Measurements from ENCODE around the gene SLC22A17.

GRCh38 chr14:23380976-23381375 lies 28.3 kb upstream of the SLC22A17 start:
- TF ChIP-seq POLR2A (IDR thresholded peaks at IDR 0.05; ENCODE audit: low read depth, low read length), result no peak
- no peak for TF ChIP-seq SREBF2 (IDR thresholded peaks at IDR 0.05; ENCODE audit: low read length)
- no peak for TF ChIP-seq CTCF (IDR thresholded peaks at IDR 0.05 in 2 of 3, conservative IDR thresholded peaks at IDR 0.05 in 1 of 3; ENCODE audit: control insufficient read depth in 2 of 3, extremely low read depth in 1 of 3, insufficient read depth in 1 of 3, low read depth in 3 of 3, low read length in 3 of 3)
- no peak for TF ChIP-seq PML (IDR thresholded peaks at IDR 0.05; ENCODE audit: low read length)
- TF ChIP-seq NR2C2 (IDR thresholded peaks at IDR 0.05; ENCODE audit: borderline replicate concordance, control insufficient read depth, insufficient read length, low read depth), result no peak
- TF ChIP-seq RELB (IDR thresholded peaks at IDR 0.05; ENCODE audit: low read depth), result no peak
- TF ChIP-seq ZNF687 (IDR thresholded peaks at IDR 0.05), result no peak
- TF ChIP-seq EZH2 (IDR thresholded peaks at IDR 0.05; ENCODE audit: borderline replicate concordance, control insufficient read depth, low read depth, low read length), result no peak
- TF ChIP-seq MAX (IDR thresholded peaks at IDR 0.05; ENCODE audit: low read depth, low read length), result no peak
- no peak for TF ChIP-seq ZBTB11 (CRISPR knock-in tag; IDR thresholded peaks at IDR 0.05)
